ENCODE data around the gene CACNA2D3.

The CACNA2D3 gene

DNA sequence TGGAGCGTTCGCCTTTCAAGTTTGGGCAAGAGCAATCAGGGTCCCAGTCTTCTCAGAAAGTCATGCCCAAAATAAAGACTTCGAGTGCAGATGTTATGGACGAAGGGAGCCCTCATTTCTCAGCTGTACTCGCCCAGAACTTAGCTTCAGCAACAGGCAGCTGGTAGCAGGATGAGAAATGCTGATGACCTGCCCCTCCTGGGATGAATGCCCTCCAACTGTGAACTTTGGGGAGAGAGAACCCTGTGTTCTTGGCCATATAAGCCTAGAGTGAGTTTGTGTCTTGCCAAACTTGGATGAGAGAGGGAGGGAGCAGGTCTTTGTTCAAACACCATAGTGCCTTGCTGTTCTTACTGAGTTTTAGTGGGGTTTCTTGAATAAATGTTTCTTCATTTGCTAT lies 405.2 kb downstream of the CACNA2D3 start:
- no peak for DNase-seq

DNA sequence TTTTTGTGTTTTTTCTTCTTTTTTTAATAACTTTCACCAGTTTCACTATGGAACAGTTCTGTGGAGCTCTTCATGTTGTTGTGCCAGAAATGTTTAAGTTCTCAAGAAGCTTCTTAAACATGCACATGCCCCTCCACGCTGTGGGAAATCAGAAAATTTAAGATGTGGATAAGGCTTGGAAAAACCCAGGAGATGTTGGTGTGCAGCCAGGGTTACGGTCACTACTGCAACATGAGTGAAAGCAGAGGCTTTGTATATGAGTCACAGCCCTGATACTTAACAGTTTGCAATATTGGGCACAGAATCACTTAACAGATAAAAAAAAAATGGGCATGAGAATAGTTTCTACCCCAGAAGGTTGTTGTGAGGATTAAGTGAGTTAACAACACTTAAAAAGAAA lies 405.6 kb downstream of the CACNA2D3 start:
- DNase-seq = no peak

DNA sequence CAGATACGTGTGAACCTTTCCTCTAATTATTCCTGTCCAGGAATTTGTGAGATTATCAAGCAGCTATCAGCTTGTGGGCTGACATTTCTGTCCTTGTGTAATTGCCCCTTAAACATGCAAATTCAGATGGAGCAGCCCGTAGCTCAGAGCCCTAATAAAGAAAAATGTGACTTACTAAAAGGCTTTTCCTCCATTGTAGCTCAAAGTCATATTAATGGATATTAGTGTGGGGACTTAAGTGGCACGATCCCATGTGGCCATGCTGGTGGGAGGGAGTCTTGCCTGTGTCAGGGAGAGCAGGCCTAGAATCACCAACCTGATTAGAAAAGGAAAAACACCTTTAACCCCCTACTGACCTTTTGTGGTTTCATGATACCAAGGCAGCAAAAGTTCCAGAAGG lies 406.3 kb downstream of the CACNA2D3 start:
- no peak for DNase-seq

DNA sequence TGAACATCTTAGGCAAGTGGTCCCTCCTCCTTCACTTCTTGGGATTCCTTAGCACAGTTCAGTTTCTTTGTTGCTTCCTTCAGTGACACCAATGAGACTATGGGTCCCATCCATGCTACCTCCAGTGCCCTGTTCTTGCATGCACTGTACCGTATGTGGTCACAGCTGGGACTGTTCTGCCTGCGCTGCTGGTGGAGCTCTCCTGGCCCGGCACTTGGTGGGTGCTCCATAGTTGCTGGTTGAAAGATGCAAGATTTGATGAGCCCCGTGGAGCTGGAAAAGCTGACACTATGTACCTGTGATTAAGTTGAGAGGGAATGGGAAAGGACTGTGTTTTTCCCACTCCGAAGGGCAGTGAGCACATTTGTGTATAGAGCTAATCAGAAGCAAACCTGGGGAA lies 407.7 kb downstream of the CACNA2D3 start:
- DNase-seq = no peak

DNA sequence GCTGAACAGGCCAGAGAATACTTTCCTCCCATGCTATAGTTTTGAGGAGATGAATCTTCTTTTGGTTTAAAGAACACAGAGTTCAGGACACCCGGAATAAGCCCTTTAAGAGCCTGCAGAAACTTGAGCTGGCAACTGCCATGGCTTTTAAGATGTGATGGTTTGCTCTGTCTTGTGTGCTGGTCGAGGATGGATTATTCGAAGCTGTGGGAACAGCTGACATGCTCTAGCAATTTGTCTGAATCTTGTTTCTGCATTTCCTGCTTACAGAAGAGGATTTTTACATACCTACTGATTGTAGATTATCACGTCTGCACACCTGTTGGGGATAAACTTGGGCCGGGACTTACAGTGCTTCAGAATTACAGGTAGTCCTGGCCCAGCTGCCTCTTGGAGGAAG lies 408.6 kb downstream of the CACNA2D3 start:
- no peak for DNase-seq

DNA sequence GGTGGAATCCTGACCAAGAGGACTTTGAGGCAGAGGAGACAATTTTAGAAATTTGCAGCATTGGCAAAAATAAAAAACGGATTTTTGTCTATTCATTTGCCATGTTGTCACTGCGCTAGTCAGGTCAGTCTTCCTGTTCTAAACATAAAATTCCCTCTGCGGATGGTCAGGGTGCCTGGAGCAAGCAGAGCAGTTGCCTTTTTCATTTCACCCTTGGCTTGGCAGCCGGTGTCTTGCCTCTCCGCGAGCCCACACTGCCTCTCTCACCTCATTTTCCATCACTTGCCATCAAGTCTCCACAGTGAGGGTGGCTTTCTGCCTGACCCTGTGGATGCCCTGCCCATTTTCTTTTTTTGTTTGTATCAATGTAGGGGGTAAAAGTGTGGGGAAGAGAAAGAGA lies 409.4 kb downstream of the CACNA2D3 start:
- DNase-seq = no peak

DNA sequence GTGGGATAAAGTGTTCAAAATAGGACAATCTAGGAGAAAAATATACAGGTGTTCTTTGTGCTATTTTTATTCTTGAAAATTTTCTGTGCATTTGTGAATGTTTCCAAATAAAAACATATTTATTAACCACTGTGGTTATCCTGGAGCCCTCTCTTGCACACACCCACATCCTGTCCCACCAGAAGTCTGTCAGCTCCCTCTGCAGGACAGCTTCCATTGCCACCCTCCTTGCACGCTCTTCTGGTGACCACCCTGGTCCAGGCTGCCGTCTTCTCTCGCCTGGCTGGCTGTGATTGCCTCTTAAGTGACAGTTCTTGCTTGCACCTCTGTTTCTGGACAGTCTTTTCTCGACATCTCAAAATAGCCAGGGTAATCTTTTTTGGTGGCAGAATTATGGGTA lies 411.5 kb downstream of the CACNA2D3 start:
- no peak for DNase-seq

DNA sequence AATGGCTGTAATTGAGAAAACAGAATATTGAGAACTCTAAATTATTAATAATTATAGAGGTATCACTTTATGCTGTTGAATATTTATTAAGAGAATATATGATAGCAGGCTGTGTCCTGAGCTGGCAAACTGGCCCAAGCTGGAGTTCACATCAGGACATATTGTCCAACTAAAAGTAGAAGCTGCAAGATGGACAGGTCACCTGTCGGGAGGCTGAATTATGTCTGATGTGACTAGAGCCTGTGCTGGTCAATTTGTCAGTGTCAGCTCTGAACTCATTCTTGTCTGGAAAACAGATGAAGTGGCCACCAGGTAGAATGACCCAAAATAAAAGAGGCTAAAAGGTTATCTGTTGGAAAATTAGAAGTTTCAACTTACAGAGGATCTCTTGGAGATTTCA lies 413.3 kb downstream of the CACNA2D3 start:
- DNase-seq = no peak

DNA sequence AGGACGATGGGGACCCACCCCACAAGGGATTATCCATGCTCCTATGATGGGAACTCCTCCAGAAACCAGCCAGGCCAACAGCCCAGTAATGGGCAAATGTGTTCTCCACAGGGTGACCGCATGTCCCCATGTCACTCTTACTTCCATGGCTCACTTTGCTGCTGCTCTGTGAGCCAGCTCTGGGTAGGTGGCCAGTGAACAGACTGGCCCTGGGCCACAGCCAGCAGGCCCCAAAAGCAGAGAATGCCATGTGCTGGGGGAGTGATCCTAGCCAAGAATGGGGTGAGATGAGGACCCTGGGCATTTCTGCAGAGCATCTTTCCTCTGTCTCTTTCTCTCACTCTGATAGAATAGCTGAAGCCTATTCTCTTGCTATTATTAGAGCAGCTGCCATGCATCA lies 414.1 kb downstream of the CACNA2D3 start:
- DNase-seq = peak in 2 of 51 donors; percentile 6 to 9

DNA sequence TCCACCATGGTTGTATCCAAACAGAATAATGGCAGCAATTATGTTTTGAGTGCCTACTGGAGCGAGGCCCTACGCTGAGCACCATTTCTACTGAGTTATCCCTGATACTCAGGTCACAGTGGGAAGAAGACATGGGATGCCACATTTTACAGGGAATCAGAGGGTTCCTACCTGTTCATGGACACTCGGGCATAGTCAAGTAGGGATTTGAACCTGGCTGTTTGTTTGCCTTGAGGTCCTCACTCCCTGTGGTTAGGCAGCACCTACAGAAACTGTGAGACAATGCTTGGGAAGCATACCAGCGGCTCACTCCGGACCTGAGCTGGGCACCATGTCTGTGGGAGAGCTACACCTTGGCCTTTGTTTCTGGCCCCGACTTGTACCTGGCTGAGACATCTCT lies 415.2 kb downstream of the CACNA2D3 start:
- no peak for DNase-seq

DNA sequence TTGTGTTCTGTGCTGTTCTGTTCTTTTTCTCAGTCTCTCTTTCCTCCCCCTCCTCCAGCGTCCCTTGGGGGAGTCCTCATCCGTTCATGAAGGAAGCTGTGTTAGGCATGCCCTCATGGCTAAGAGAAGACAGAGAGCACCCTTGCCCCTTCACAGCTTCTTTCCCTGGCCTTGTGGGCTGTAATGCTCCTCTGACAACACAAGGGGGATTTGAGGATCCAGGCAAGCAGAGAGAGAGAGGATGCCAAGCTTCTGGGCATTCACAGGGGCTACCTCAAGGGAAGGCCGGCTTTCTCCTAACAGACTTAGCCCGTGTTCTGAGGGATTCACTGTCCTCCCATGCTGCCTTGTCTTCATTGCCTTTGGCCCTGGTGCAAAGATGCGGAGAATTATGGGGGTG lies 416.0 kb downstream of the CACNA2D3 start:
- no peak for DNase-seq

DNA sequence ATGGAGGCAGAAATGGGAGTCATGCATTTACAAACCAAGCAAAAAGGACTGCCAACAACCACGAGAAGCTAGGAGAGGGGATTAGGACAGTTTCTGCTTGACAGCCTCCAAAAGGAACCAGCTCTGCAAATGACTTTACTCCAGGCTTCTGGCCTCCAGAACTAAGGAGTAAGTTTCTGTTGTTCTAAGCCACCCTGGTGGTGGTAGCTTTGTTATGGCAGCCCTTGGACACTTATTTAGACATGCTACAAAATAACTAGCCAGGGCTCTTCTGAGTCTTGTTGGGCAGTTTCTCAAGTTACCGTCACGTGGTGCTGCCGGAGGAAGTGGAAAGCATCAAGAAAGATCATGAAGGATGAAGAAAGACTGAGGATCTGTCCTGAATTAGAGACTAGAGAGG lies 419.0 kb downstream of the CACNA2D3 start:
- DNase-seq = no peak

DNA sequence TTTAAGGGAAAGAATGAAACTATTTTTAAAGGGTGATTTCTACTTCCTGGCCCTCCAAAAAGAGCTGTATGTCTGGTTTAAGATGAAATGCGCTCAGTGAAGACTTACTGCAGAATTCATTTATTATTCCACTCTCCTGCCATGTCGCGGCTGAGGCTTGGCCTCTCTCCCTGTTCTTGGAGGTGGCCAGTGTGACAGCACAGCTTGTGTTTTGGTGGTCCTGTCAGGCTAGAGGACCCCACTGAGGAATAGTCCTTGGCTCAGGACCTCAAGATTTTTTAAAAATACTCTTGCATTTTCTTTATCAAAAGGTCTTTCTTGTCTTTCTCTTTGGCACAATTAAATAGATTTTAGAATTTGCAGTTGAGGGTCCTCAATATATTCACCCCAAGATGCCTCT lies 421.1 kb downstream of the CACNA2D3 start:
- DNase-seq = no peak

DNA sequence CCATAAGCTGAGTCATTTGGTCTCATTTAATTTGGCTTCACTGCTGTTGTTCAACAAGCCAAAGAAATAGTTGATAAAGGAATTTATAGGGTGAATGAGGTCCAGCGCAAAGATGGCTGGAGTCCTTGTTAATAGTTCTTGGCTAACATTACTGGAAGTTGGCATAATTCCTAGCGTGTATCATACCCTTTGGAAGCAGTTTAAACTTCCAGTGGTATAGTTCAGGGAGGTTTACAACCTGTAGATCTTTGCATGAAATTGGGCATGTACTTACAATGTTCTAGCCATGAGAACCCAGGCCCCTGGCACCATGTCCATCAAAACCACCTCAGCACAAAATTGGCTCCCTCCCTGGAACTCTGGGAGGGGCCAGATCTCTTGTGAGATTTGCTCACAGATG lies 424.7 kb downstream of the CACNA2D3 start:
- no peak for DNase-seq

DNA sequence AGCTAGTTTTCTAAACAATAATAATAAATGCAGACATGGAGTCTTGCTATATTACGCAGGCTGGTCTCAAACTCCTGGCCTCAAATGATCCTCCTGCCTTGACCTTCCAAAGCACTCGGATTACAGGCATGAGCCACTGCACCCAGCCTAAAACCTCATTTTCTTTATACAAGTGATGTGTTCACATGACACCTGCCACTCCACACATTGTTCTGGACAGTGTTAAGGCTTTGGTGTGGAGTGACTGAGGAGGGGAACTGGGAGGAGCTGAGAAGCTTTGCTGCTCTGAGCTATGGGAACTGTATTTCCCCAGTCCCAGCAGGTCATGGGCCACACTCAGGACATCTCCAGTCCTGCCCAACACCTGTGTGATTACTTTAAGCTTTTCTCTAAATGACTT lies 425.5 kb downstream of the CACNA2D3 start:
- no peak for DNase-seq

DNA sequence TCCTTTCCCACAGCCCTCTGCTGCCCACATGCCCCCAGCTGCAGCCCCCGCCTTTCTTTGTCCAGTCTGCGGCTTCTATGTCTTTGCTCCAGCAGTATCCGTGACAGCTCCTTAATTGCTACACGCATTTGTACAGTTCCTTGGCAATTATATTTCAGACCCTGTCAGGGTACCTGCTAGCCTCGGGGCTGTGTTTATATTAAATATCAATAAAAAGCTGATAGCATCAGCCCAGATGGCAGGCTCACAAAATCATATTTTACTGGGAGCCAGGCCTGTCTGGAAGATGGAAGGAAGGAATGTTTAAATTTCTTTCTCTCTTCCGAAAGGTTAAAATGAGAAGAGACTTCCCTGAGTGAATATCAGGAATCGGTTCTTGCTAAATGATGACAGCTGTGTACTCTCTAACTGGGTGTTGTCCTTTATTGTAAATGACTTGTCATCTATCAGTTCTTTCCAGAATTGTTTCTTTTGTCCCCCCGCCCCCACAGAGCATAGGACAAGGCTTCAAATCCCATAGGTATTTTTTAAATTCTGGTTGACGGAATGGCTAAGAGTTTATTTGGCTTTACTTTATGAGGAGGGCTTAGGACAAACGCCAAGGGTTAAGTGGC lies 427.4 kb downstream of the CACNA2D3 start:
- no peak for DNase-seq

DNA sequence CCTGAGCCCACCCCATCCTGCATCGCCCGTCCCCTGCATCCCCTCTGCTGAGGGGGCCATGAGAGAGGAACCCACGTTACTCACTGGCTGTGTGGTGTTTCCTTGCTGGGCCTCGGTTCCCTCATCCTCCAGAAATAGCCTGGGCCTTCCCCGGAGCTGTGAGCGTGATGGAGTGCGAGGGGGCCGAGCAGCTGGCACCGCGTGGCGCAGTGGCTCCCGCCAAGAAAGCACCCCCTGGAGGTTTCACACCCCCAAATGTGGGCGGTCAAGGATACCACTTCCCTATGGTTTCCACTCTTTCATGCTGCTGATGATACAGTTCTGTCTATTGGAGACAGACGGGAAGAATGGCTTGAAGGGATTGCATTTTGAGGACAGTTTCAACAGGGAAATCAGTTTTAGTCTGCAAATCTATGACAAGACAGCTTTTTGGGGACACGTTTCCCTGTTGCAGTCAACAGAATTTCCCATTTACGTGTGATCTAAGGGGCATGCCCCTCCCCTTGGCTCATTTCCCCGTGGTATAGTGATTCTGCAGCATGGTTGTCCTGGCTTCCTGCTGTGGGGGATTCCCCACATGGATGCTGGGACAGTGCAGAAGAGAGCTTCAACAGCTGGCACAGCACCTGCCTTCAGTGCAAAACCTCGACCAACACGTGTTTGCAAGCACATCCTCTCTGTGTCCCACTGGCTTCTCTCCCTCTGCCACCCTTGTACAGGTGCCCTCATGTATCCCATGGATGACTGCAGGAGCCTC lies 428.0 kb downstream of the CACNA2D3 start:
- DNase-seq = peak in 2 of 51 donors; percentile 13 to 67

DNA sequence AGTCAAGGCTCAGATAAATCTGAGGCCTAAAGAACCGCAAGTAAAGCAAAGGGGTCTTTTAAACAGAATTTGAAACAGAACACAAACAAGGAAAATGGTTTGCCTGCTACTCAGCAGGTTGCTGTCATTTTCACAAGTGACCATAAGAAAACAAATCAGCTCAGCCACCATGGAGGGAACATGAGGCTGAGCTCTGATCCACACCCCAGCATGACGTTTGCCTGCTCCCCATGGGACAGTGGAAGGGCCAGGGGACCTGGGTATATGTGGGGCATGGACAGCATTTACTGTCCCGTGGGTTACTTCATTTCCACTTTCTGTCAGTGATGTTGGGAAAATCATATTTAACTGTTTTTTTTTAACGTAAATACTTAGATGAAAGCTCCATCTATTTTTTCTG lies 434.3 kb downstream of the CACNA2D3 start:
- peak in 1 of 51 donors; percentile 2 for DNase-seq

DNA sequence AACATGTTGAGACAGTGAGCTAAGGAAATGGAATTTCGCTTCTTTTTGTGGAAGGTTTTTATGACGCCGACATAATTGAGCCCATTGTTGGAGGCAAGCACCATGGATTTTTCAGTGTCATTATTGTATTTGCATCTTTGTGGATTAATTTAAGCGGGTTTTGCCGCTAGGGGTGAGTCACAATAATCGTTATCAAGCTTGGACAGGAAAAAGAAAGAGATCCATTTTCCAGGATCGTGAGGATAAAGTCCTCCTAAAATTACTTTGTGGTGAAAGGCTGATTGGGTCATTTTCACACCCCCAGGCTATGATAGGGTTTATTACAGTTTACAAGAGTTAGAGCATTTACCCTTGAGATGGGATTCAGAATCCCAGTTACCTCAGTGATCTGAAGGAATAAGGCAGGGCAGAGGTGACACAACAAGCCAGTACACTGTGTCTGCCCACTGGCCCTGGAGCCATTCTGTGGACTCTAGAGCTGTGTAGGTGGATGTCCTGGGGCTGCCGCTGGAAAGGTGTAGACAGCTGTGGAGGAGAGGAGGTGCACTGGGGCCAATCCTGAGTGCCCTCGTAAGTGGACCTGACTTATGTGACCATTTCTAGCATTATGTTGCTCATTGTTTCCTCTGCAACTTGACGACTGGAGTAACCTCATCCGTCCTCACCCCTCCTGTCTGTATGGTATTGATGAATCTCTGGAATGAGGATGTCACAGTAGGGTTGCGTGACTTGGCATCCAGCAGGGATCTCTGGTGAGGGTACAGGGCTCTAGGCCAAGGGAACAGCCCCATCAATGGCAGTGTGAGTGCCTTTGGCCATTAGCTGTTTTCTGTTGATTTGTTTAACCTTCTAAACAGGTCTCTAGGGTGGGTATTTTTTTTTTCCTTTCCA lies 435.4 kb downstream of the CACNA2D3 start:
- DNase-seq = no peak

DNA sequence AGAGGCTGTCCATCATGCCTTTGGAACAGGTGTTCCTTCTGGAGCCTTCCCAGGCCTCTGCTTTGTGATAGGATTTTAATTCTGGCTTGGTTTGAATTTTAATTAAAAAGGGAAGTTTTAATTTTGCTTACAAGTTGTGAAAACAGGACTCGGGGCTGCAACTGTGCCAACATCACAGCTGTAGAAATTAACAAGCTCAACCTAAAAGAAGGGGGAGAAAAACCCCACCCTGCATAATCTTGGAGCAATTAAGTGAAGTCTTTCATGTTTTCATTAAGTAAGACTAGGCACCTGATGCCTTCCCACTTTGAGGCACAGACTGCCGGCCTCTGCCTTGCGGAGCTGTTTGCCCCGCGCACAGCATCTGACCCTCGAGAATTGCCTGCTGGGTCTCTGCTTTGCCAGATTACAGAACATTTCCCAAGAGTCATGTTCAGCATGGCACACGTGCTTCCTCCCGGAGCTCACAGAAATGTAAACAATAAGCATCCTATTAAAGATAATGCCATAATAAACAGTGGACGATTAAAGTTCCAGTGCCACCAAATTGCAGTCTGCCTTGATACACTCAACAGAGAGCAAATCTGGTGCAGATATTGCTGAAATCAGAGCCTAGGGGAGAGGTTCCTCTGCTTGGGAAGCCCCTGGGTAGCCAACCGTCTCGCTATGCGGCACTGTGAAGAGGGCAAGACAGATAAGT lies 441.3 kb downstream of the CACNA2D3 start:
- no peak for DNase-seq

DNA sequence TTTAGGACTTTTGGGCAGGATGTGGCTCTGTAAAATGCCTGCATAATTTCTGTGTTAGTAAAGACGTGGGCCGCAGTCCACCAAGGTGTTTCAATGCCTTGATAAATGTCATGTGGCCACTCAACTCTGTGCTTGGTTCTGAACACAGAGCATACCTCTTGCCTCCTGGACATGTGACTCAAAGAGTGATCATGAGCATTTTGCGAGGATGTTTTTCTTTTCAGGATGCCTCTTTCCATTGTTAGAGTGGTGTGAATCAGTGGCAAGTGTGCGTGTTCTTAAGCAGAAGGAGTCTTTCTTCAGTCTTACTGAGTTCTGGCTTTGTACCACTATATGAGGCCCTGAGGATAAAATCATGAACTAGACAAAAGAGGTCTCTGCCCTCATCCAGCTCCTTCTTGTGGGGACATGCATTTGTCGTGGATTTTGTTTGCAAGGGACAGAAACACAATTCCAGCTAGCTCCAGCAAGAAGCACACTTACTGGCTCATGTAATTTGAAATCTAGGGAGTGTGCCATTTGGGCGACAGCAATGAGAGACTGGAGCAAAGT lies 442.1 kb downstream of the CACNA2D3 start:
- DNase-seq = no peak

DNA sequence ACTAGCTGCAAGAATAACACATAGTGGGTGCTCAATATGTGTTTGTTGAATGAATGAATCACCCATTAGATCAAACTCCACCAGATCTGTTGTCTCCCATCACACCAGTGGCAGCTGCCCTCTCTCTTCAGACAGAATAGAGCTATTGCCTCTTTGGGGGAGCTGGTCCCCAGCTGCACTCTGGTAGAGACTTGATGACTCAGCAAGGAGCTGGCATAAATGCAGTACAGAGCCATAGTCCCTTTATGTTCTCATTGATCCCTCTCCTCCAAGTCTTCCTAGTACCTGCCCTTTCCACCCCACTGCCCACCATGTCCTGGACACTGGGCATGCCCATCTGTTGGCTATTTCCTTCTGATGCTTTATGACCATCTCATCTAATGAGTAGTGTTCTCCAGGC lies 443.6 kb downstream of the CACNA2D3 start:
- DNase-seq = no peak
